WTC11 (cell line): ENCODE measurements around the gene AP2S1.

ENCODE experiments used
- CREB1 ChIP-seq: sonication (generic); formaldehyde crosslinking; IDR thresholded peaks from 2 replicates; pipeline ENCODE4 v1.8.0; 2023; ENCODE audit warnings: mild to moderate bottlenecking, missing genetic modification reagents
- JUN ChIP-seq: sonication (generic); formaldehyde crosslinking; IDR thresholded peaks from 2 replicates; pipeline ENCODE4 v1.8.0; 2023; ENCODE audit warnings: mild to moderate bottlenecking, missing genetic modification reagents
- KAT7 ChIP-seq: sonication (generic); formaldehyde crosslinking; IDR thresholded peaks from 2 replicates; pipeline ENCODE4 v1.8.1; 2023; ENCODE audit warnings: missing genetic modification reagents, mild to moderate bottlenecking, borderline replicate concordance
- NFYB ChIP-seq: sonication (generic); formaldehyde crosslinking; conservative IDR thresholded peaks from 2 replicates; pipeline ENCODE4 v1.8.0; 2022; ENCODE audit warnings: low read depth, missing genetic modification reagents
- SOX15 ChIP-seq: fragments of 250-450 bp; sonication (Bioruptor Pico); IDR thresholded peaks from 2 replicates; pipeline ENCODE4 v1.9.0; 2021; ENCODE audit warnings: mild to moderate bottlenecking
- SP1 ChIP-seq: sonication (generic); formaldehyde crosslinking; conservative IDR thresholded peaks from 2 replicates; pipeline ENCODE4 v1.8.1; 2022; ENCODE audit warnings: missing genetic modification reagents
- ZNF263 ChIP-seq: sonication (generic); formaldehyde crosslinking; IDR thresholded peaks from 2 replicates; pipeline ENCODE4 v1.8.1; 2022; ENCODE audit warnings: low read depth, mild to moderate bottlenecking, moderate library complexity, missing genetic modification reagents
- TF ChIP-seq, protein P1 (sequence below): fragments of 200-600 bp; IDR thresholded peaks from 2 replicates; pipeline ENCODE4 v1.8.0; 2022; ENCODE audit warnings: antibody characterized with exemption
- TF ChIP-seq, protein P2 (sequence below): sonication (generic); formaldehyde crosslinking; IDR thresholded peaks from 2 replicates; pipeline ENCODE4 v1.8.0; 2022; ENCODE audit warnings: missing genetic modification reagents

DNA sequence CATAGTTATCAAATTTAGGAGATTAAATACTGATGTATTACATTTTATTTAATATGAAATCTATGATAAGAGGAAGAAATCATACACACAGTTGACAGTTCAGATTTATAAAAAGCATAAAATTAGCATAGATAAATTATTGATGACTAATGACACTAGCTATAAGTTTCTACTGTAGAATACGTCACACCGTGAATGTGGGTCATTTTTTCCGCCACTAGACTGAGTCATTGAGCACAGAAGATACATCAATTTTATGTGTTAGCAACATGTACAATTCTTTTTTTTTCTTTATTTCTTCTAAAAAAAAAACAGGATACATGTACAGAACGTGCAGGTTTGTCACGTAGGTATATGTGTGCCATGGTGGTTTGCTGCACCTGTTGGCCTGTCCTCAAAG is 22.2 kb downstream of the AP2S1 start:
- TF ChIP-seq, protein P1, sequence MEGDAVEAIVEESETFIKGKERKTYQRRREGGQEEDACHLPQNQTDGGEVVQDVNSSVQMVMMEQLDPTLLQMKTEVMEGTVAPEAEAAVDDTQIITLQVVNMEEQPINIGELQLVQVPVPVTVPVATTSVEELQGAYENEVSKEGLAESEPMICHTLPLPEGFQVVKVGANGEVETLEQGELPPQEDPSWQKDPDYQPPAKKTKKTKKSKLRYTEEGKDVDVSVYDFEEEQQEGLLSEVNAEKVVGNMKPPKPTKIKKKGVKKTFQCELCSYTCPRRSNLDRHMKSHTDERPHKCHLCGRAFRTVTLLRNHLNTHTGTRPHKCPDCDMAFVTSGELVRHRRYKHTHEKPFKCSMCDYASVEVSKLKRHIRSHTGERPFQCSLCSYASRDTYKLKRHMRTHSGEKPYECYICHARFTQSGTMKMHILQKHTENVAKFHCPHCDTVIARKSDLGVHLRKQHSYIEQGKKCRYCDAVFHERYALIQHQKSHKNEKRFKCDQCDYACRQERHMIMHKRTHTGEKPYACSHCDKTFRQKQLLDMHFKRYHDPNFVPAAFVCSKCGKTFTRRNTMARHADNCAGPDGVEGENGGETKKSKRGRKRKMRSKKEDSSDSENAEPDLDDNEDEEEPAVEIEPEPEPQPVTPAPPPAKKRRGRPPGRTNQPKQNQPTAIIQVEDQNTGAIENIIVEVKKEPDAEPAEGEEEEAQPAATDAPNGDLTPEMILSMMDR = no peak
- TF ChIP-seq SOX15 (CRISPR knock-in tag) (no peak), ZNF263 (CRISPR knock-in tag) (no peak), CREB1 (CRISPR knock-in tag) (no peak), SP1 (CRISPR knock-in tag) (no peak), KAT7 (no peak), JUN (no peak), NFYB (CRISPR knock-in tag) (no peak)
- TF ChIP-seq, protein P2, sequence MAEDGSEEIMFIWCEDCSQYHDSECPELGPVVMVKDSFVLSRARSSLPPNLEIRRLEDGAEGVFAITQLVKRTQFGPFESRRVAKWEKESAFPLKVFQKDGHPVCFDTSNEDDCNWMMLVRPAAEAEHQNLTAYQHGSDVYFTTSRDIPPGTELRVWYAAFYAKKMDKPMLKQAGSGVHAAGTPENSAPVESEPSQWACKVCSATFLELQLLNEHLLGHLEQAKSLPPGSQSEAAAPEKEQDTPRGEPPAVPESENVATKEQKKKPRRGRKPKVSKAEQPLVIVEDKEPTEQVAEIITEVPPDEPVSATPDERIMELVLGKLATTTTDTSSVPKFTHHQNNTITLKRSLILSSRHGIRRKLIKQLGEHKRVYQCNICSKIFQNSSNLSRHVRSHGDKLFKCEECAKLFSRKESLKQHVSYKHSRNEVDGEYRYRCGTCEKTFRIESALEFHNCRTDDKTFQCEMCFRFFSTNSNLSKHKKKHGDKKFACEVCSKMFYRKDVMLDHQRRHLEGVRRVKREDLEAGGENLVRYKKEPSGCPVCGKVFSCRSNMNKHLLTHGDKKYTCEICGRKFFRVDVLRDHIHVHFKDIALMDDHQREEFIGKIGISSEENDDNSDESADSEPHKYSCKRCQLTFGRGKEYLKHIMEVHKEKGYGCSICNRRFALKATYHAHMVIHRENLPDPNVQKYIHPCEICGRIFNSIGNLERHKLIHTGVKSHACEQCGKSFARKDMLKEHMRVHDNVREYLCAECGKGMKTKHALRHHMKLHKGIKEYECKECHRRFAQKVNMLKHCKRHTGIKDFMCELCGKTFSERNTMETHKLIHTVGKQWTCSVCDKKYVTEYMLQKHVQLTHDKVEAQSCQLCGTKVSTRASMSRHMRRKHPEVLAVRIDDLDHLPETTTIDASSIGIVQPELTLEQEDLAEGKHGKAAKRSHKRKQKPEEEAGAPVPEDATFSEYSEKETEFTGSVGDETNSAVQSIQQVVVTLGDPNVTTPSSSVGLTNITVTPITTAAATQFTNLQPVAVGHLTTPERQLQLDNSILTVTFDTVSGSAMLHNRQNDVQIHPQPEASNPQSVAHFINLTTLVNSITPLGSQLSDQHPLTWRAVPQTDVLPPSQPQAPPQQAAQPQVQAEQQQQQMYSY (CRISPR knock-in tag) = no peak
